ENCODE measurements around the gene TNFRSF4. TPM values are rescaled to one million over a fixed set of nuclear protein-coding genes. Genes with fewer than 3 reads are reported as not detected.

TNFRSF4 gene
- total and polyA plus RNA-seq, 9 of the 15 experiments (the other 6 are each of a cell fraction or from before 2014, with no cell fraction given): 0.07 to 0.44 (median 0.19) TPM; not detected in 5

- no peak for TF ChIP-seq MED1 (CRISPR knock-in tag; IDR thresholded peaks at IDR 0.05; ENCODE audit: borderline replicate concordance)
Observed at GRCh38 chr1:1254667-1254998, 40.7 kb upstream of the TNFRSF4 start (continued).

GRCh38 chr1:1253972-1254666 lies 40.2 kb upstream of the TNFRSF4 start:
- H3K9ac ChIP-seq (ENCODE audit: insufficient read depth in 1 of 2, low read depth in 2 of 2, low read length in 2 of 2): no peak overlapping the region
- 96% methylated on average over 47 of the region's 50 CpGs for WGBS (ENCODE audit: insufficient coverage, low coverage, missing lambda C conversion rate)
- H3K79me2 ChIP-seq (ENCODE audit: control insufficient read depth, insufficient read depth, low read length): no peaks in the 10 kb centered on the region; the same call in 2 of the 3 replicates
- peaks cover 68% of the 10 kb centered on the region; the same call in 2 of the 3 replicates for H3K36me3 ChIP-seq (ENCODE audit: control insufficient read depth, insufficient read depth, low read length)
- no peak overlapping the region for H3K27ac ChIP-seq (ENCODE audit: extremely low read depth, low read depth, low read length)
- TF ChIP-seq RBM22 (IDR thresholded peaks at IDR 0.05; ENCODE audit: low read depth, low read length, poor library complexity, severe bottlenecking) (peak; percentile 53), POLR2G (IDR thresholded peaks at IDR 0.05; ENCODE audit: low read depth, low read length) (peak; percentile 51), CEBPZ (IDR thresholded peaks at IDR 0.05; ENCODE audit: borderline replicate concordance, low read depth, low read length) (no peak), HMGN3 (IDR thresholded peaks at IDR 0.05; ENCODE audit: borderline replicate concordance, extremely low read depth, insufficient read length, low read depth, low read length) (peak; percentile 26), RBFOX2 (IDR thresholded peaks at IDR 0.05; ENCODE audit: low read depth, low read length) (0 out of 2 replicates have a peak, but pooled peaks have one; percentile 30), RNF2 (IDR thresholded peaks at IDR 0.05) (no peak)
- no peak overlapping the region for H2AFZ ChIP-seq (ENCODE audit: low read depth, low read length)
- ChIA-PET CTCF (ENCODE audit: low intra/inter-chr PET ratio) (no interaction called here), POLR2A (interaction anchor here (1.7 kb wide), 1 partner anchor 23 kb away, joined by 4 read pairs; the partner anchor contains the start of genes B3GALT6 and SDF4)
- in situ Hi-C loops (cut with MboI) (no loop called here), intact Hi-C loops (cut with micrococcal nuclease) (loop anchor here (5.0 kb wide), 1 partner anchor 132 kb away; no protein-coding TSS in a partner anchor)
- ATAC-seq (no peak), FAIRE-seq (no peak), DNase-seq (ENCODE audit: extremely low read depth in 1 of 4, low spot score in 3 of 4) (no peak)
- no peak overlapping the region for H3K4me3 ChIP-seq
- no peak overlapping the region for H3K4me2 ChIP-seq (ENCODE audit: insufficient read depth, low read length)
- peaks cover 0 to 49% of the 10 kb centered on the region in 2 experiments; a peak in 3 of 5 replicates for H3K4me1 ChIP-seq (replicated peaks in 1 of 2; ENCODE audit: control insufficient read depth in 2 of 2, insufficient read depth in 2 of 2, low read length in 2 of 2)
- H3K9me3 ChIP-seq (replicated peaks; ENCODE audit: control insufficient read depth, insufficient read depth, low read depth, low read length): no peaks in the 10 kb centered on the region
- no peaks in the 10 kb centered on the region for H3K27me3 ChIP-seq (ENCODE audit: control insufficient read depth in 2 of 2, insufficient read depth in 2 of 2, low read length in 2 of 2)
- no TSS peak for BruUV-seq (replicated peaks)
- no peaks in the 10 kb centered on the region; the same call in 1 of the 2 replicates for H4K20me1 ChIP-seq (replicated peaks; ENCODE audit: control insufficient read depth, insufficient read depth, low read length)
- no peaks in the 10 kb centered on the region for H3K9me1 ChIP-seq (ENCODE audit: control insufficient read depth, insufficient read depth, low read length)

All from K562 (cell line).